ENCODE measurements around the gene BUD23.

DNA sequence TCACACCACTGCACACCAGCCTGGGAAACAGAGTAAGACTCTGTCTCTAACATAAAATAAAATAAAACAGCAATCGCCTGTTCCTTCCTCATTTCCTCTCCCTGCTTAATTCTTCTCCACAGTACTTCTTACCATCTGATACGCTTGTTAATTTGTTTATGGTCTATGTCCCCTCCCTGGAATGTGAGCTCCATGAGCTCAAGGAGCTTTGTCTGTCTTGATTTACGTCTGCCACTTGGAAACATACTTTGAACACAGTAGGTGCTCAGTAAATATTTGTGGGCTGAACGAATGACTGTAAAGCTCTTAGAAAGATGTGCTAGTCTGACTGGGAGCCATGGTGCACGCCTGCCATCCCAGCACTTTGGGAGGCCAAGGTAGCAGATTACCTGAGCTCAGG is 45.2 kb downstream of the BUD23 start:
- TF ChIP-seq, protein P1, sequence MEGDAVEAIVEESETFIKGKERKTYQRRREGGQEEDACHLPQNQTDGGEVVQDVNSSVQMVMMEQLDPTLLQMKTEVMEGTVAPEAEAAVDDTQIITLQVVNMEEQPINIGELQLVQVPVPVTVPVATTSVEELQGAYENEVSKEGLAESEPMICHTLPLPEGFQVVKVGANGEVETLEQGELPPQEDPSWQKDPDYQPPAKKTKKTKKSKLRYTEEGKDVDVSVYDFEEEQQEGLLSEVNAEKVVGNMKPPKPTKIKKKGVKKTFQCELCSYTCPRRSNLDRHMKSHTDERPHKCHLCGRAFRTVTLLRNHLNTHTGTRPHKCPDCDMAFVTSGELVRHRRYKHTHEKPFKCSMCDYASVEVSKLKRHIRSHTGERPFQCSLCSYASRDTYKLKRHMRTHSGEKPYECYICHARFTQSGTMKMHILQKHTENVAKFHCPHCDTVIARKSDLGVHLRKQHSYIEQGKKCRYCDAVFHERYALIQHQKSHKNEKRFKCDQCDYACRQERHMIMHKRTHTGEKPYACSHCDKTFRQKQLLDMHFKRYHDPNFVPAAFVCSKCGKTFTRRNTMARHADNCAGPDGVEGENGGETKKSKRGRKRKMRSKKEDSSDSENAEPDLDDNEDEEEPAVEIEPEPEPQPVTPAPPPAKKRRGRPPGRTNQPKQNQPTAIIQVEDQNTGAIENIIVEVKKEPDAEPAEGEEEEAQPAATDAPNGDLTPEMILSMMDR (IDR thresholded peaks at IDR 0.05; ENCODE audit: borderline replicate concordance, extremely low read depth, low read length, poor library complexity, severe bottlenecking) = no peak
- no peak for TF ChIP-seq EZH2 (IDR thresholded peaks at IDR 0.05; ENCODE audit: borderline replicate concordance, low read depth, low read length, severe bottlenecking)

Measured in DND-41 (cell line).